Raji (cell line): Measurements from ENCODE around the gene CPNE9.

Experiments
- POLR2A ChIP-seq: IDR thresholded peaks from 2 replicates; pipeline ENCODE4 v1.6.1; 2011; ENCODE audit warnings: low read depth, low read length, control low read depth; ENCODE audit not compliant: insufficient read depth

The CPNE9 gene

GRCh38 chr3:9769012-9769411 lies 65.4 kb downstream of the CPNE9 start:
- 0 out of 2 replicates have a peak, but pooled peaks have one; percentile 21 for TF ChIP-seq POLR2A

GRCh38 chr3:9769426-9770275 lies 66.0 kb downstream of the CPNE9 start, which contains the start of gene CAMK1:
CAMK1 (minus strand) TSS chr3:9769947; CDS start chr3:9767749, 2,198 bp downstream.
- TF ChIP-seq POLR2A: no peak

- no peak for TF ChIP-seq POLR2A
These were observed 66.7 kb downstream of the CPNE9 start for GRCh38 chr3:9770276-9770812.

GRCh38 chr3:9776896-9777693 lies 73.5 kb downstream of the CPNE9 start:
- TF ChIP-seq POLR2A: no peak

GRCh38 chr3:9777694-9778021 lies 74.0 kb downstream of the CPNE9 start:
- no peak for TF ChIP-seq POLR2A

GRCh38 chr3:9778143-9779074 lies 74.8 kb downstream of the CPNE9 start:
- no peak for TF ChIP-seq POLR2A

- TF ChIP-seq POLR2A: no peak
These were observed 75.5 kb downstream of the CPNE9 start for GRCh38 chr3:9779075-9779593.
